COR-L47 (cell line): ENCODE measurements around the gene IFITM1.
"Not testable (repeated sequence)": the region's sequence is repeated elsewhere in the genome, so short reads cannot be mapped to it uniquely, and the experiment has no call there.

Source experiments
- DNase-seq: peaks from one replicate; lab custom pipeline; 2025; lab: John Stamatoyannopoulos, UW

Gene IFITM1

DNA sequence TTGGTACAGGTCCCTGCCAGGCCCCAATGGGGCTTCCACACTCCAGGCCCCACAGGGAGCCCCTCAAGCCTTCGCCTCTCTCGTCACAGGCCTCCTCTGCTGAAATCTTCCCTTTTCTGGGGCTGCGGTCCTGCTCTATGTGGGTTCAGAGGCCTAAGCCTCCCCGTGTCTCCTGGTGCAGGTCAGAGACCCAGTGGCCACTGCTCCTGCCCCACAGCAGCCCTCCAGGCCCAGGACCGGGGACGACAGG is 12.7 kb downstream of the IFITM1 start:
- DNase-seq, result no peak

DNA sequence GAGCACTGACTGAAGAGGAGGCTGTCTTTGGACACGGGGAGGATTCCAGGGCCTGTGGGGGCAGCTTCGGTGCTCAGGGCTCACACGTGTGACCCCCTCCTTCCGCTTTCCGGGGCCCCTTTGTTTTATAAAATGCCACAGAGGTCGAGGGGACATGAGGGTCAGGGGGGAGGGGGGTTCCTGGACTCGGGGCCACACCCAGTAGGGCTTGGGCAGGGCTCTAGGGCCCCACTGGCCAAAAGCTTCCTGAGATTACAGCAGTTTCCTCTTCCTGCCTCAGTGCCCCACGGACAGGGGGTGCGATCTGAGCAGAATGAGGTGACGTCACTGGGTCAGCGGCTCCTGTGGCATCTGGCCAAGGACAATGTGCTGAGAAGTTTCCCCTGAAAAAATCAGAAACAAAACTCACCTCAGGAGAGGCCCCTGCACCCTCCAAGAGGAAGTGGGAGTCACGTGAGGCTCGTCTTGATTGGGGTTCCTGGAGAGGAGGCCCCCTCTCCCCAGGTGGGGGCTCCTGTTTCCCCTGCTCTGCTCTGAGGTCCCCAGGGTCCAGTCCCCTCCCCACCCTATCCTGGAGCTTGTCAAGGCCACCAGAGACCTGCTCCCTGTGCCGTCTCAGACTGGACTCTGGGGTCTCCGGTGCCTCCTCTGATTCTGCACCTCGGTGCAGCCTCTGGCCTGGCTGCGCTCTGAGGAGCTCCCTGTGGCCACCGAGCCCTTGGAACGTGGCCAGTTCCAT is 13.2 kb downstream of the IFITM1 start:
- DNase-seq, result no peak

DNA sequence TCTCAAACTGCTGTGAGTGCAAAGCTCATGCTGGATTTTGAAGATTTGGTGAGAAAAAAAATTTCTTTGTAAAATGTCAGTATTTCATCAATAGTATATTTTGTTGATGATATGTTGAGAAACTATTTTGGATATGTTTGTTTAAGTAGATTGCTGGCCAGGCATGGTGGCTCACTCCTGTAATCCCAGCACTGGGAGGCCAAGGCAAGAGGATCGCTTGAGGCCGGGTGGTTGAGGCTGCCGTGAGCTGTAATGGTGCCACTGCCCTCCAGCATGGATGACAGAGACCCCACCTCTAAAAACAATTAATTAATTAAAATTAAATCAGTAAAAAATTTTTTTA is 13.7 kb downstream of the IFITM1 start:
- DNase-seq, result no peak

DNA sequence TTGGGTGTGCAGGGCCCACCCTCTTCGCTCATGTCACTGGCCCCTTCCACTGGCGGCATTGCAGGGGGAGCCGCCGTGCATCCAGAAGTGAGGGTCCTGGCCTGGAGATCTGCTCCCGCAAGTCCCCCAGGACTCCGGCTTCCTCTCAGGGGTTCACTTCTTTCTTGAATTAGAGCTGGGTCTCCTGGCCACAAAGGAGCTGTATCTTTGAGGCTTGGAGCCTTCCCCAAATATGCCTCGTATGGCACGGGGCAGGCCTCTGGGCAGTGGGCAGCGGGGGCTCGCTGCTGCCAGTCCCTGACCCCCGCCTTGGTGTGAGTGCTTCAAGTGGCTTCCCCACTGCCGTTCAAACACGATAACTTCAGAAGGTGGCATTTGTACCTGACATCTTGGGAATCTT is 14.2 kb downstream of the IFITM1 start:
- no peak for DNase-seq

GRCh38 chr11:328516-329100 is 14.8 kb downstream of the IFITM1 start:
- DNase-seq, result not testable (repeated sequence)

- DNase-seq, result no peak
Measured at GRCh38 chr11:329886-330253, 16.0 kb downstream of the IFITM1 start.

DNA sequence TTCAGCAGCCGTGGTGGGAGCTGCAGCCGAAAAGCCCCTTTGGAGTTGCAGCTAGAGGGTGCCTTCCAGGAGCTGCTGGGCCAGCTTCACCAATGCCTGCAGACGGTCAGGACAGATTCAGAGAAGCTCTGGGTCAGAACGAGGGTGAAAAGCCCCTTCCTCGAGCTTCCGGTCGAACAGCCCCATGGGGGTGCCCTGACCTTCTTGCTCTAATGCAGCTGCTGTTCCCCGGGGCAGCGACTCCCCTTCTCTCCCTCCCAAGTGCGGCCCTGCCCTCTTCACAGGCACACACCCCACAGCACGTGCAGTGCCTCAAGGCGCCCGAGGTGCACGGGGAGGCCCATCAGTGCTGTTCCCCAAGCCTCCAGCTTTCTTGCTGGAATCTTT is 16.5 kb downstream of the IFITM1 start:
- no peak for DNase-seq

DNA sequence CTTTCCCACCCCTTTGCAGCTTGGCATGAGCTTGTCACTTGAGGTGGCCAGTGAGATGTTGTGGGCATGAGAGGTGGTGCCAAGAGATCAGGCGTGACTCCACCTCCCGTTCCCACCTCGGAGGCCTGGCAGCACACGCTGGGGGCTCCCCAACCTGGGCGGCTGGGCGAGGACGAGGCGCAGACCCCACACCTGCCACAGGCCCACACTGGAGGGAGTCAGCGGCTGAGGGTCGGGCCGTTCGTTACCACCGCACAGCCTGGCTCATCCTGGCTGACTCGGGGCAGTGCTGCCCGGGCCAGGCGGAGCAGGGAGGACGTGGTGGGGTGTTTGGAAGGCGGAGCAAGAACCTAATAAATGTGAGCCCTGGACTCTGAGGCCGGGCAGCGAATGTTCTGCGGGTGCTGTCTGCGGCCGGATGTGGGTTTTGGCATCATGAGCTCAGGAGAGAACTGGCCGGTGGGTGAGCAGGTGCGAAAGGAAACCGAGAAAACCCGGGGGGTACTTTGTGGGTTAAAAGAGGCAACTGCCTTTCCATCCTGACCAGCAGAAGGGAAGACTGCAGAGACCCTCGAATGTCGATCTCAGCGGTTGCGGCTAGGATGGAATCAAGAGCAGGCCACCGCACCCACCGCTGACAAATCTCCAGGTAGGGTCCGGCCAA is 17.0 kb downstream of the IFITM1 start:
- DNase-seq, result no peak

GRCh38 chr11:331358-332060 is 17.7 kb downstream of the IFITM1 start:
- no peak for DNase-seq

- DNase-seq, result no peak
Measured at GRCh38 chr11:332651-333480, 19.0 kb downstream of the IFITM1 start.

DNA sequence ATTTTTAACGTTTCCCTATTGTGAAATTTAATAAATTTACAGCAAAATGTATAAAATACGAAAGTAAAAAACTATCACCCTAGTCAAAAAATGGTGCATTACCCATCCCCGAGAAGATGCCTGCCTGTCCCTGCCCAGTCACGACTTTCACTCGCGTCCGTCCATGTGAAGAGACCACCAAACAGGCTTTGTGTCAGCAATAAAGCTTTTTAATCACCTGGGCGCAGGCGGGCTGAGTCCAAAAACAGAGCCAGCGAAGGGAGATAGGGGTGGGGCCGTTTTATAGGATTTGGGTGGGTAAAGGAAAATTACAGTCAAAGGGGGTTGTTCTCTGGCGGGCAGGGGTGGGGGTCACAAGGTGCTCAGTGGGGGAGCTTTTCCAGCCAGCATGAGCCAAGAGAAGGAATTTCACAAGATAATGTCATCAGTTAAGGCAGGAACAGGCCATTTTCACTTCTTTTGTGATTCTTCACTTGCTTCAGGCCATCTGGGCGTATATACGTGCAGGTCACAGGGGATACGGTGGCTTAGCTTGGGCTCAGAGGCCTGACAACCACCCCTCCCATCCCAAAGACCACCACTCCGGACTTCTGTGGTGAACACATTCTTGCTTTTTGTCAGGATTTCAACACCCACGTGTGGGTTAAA is 19.9 kb downstream of the IFITM1 start:
- DNase-seq, result not testable (repeated sequence)

DNA sequence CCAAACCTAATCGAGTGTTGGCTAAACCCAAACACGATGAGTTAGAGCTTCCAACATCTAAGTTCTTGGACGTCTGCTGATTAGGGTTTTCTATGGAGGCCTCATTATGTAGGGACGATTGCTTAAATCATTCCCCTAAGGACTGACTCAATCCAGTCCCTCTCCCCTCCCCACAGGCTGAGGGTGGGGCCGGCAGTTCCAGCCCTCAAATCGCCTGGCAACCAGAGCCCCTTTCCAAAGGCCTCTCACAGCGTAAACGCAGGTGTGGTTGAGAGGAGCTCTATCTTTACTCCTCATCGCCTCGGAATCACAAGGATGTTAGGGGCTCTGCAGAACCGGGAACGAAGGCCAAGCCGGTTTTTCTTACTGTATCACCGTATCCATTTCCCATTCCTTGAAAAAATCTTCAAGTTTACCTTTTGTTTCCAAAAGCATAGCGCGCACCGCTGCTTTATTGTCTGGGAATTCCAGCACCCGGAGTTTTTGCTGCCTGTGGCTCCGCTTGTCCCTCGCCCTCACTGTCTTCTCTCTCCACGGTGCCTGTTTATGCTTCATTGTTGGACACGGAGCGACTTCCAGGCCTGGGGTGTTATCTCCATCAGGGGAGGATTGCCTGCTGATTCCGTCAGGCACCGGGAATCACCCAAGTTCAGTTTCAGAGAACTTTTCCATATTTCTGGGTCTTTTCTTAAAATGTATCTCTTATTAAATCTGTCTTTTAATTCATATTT is 20.6 kb downstream of the IFITM1 start:
- peak; percentile 44 for DNase-seq

DNA sequence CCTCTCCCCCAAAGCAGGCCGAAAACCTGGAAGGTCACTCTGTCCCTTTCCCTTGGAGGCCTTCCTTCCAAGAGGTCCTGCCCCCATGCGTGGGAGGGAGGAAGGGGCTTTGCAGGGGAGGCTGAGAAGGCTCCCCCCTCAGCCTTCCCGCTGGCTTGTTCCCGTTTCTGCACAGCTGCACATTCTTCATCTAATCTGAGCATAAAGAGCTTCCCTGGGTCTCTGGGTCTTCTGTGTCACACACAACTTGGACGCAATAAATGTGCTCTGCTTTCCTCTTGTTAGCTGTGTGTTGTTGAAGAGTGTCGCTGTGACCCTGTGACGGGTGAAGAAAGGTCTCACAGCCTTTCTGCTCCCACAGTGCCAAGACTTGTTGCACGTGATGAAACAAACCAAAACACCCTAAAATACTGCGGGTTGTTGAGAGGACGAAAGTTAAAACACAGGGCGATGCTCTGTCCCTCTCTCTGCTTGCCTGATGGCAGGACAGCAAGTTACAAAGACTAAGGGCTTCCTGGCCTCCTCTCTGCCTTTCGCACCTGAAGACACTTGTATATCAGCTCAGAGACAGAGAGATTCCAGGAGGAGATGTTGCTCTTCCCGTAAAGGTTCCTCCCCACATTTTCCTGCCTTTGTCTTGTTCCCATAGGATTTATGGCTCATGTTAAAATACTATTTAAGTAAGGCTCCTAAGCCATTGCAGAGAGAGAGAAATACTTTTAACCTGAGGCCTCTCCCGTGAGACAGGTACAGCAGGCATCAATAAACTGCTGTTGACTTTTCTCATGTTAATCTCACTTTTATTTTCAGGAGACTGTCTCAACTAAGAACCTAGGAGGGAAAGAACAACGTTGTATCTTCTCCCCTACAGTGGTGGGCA is 22.2 kb downstream of the IFITM1 start:
- DNase-seq, result no peak

DNA sequence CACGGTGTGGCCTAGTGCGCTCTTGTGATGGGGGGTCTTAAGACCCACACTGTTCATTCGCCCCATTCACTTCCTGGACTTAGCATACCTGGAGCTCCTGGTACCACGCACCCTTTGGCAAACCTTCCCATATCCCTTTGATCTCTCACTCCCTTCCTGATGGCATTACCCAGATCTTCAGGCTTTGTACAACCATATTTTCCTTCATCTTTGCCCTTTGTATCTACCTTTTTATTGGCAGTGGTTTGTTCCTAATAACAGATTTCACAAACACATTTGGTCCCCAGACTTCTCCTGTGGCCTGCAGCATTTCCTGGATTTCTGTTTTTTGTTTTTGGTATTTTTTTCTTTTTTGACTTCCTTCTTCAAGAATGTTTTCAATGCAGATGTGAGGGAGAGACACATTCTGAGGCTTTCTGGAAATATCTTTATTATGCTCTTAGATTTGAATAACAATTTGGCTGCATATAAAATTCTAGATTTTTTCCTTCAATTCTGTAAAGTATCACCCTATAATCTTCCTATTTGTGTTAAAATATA is 22.9 kb downstream of the IFITM1 start:
- no peak for DNase-seq

DNA sequence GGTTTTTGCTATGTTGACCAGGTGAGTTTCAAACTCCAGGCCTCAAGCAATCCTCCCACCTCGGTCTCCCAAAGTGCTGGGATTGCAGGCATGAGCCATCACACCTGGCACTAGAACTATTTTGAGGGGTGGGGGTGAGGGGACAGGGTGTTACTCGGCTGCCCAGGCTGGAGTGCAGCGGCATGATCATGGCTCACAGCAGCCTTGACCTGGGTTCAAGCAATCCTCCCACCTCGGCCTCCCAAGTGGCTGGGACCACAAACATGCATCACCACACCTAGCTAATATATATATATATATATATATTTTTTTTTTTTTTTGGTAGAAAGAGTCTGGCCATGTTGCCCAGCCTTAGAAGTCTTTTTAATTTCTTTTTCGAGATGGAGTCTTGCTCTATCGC is 23.9 kb downstream of the IFITM1 start:
- no peak for DNase-seq

DNA sequence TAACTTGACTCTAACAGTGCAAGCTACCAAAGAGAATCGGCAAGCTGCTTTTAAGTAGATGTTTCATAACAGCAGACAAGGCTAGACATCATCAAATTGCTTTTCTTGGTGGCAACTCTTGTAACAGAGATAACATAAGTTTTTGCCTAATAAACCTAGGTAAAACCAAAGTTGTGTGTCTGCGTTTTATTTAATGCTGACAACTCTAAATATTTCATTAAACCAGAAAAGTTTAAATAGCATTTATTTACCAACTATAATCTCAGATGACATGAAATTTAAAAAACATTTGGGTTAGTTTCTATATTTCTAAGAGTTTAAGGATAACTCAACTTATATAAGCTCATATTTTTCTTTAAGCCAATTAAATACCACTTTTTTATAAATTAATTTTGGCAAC is 26.1 kb downstream of the IFITM1 start:
- DNase-seq, result no peak

GRCh38 chr11:340539-341512 is 27.0 kb downstream of the IFITM1 start:
- no peak for DNase-seq

- no peak for DNase-seq
Measured at GRCh38 chr11:342328-342727, 28.5 kb downstream of the IFITM1 start.
